Natural killer cell (primary cell): ENCODE results near the gene STK24. TPM values are rescaled to one million over a fixed set of nuclear protein-coding genes. Genes with fewer than 3 reads are reported as not detected.
A peak's percentile ranks its signal among the peaks of the same experiment; 100 is the strongest.
"Not testable (repeated sequence)": the region's sequence is repeated elsewhere in the genome, so short reads cannot be mapped to it uniquely, and the experiment has no call there.

Experiments used
- ATAC-seq, 3 donors: fragments of 150-1000 bp in 2 of 3; fragments of 200-7000 bp in 1 of 3; cut with Tn5 transposase; 1 replicate in 1 of 3; 2 replicates in 2 of 3; pipeline ENCODE4 v1.10.0; 2021; ENCODE audit warnings: mild to moderate bottlenecking in 2 of 3, moderate library complexity in 2 of 3
- DNase-seq, 2 donors: peaks; one replicate each; pipeline versions ENCODE4 v3.0.0 to v3.0.0-alpha.2; 2013 to 2021; ENCODE audit warnings: mixed read lengths in 1 of 2
- H3K27ac ChIP-seq: one replicate; pipeline ENCODE4 v1.5.1; 2013; ENCODE audit warnings: mild to moderate bottlenecking, low read length
- H3K27me3 ChIP-seq: one replicate; pipeline ENCODE4 v1.6.1; 2013; ENCODE audit warnings: low read length; ENCODE audit not compliant: control insufficient read depth, insufficient read depth
- H3K36me3 ChIP-seq: one replicate; pipeline ENCODE4 v1.6.1; 2013; ENCODE audit warnings: low read length; ENCODE audit not compliant: control insufficient read depth, insufficient read depth
- H3K4me1 ChIP-seq: one replicate; pipeline ENCODE4 v1.6.1; 2013; ENCODE audit warnings: low read length; ENCODE audit not compliant: control insufficient read depth, insufficient read depth
- H3K4me3 ChIP-seq: one replicate; pipeline ENCODE4 v1.5.1; 2013; ENCODE audit warnings: low read length
- H3K9me3 ChIP-seq: one replicate; pipeline ENCODE4 v1.6.1; 2013; ENCODE audit warnings: low read length; ENCODE audit not compliant: control insufficient read depth, insufficient read depth
- H3K27ac Mint-ChIP-seq, 2 donors: one replicate each; pipeline ENCODE4 v1.8.0; 2022; ENCODE audit warnings: mild to moderate bottlenecking in 2 of 2, mixed read lengths in 2 of 2, moderate library complexity in 1 of 2
- H3K27me3 Mint-ChIP-seq, 2 donors: one replicate each; pipeline ENCODE4 v1.8.0; 2022; ENCODE audit warnings: low read depth in 2 of 2, mixed read lengths in 2 of 2
- H3K36me3 Mint-ChIP-seq: one replicate; pipeline ENCODE4 v1.8.0; 2022; ENCODE audit warnings: mixed read lengths
- H3K4me1 Mint-ChIP-seq, 2 donors: one replicate each; pipeline ENCODE4 v1.8.0; 2022; ENCODE audit warnings: mixed read lengths in 2 of 2
- H3K4me3 Mint-ChIP-seq: one replicate; pipeline ENCODE4 v1.8.0; 2022; ENCODE audit warnings: mild to moderate bottlenecking, moderate library complexity, mixed read lengths
- H3K9me3 Mint-ChIP-seq, 2 donors: one replicate each; pipeline ENCODE4 v1.8.0; 2022; ENCODE audit warnings: mixed read lengths in 2 of 2
- WGBS: methylation state at CpG from one replicate; pipeline ENCODE4 v1.1.7; 2013; ENCODE audit warnings: missing lambda C conversion rate; ENCODE audit not compliant: insufficient coverage; 5-methylcytosine and 5-hydroxymethylcytosine counted together
- intact Hi-C: fragments of 100-400 bp; cut with micrococcal nuclease; formaldehyde crosslinking; loops from one replicate; pipeline ENCODE4 v1.14.2; 2022
- total RNA-seq, 4 donors: library from RNA; stranded (reverse); fragments of 120-200 nt in 1 of 4; gene quantifications; one replicate each; pipeline versions ENCODE4 v1.2.3 to v1.2.4, GENCODE V29; 2013 to 2022
- TF ChIP-seq, protein P1 (sequence below): fragments of 200-600 bp; IDR thresholded peaks from one replicate; pipeline ENCODE4 v1.8.0; 2022; ENCODE audit warnings: antibody characterized with exemption

Gene STK24
- total RNA-seq, 3 donors from 2014 or later (not counting 1 experiment from before 2014, with no cell fraction given): 64.5 to 78.4 (median 70.4) TPM

DNA sequence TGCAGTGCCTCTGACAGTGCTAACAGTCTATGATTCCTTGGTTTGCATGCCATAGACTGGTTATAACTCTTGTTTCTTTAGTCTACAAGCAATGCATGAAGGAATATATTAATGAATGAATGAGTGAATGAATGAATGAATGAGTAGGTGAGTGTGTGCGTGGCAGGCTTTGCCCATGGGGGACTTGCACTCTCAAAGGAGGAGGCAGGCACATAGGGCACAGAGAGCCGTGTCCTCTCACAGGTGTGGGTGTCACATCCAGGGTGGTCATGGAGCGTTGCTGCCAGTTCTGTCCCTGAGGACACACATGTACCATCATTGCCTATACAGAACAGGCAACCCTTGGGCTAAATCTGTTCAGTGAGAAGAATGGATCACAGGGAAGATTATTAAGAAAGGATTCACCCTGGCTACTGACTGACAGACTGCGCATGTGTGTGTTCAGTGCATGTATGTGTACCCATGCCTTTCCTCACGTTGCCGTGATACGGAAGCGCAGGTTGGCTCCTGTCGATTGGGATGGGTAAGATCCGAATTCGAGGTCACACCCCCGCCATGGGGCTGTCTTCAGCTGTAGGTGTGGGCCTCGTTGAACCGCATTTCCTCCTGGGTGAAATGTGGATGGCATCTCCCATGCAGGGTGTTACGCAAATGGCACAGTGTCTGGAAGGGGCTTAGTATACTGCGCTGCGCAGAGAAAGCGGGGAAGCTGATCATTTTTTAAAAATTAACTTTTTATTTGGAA is 161.4 kb downstream of the STK24 start:
- Mint-ChIP-seq H3K9me3 (no peaks in the 10 kb centered on the region), H3K27me3 (peaks cover 9 to 41% of the 10 kb centered on the region in 2 donors), H3K4me3 (no peak overlapping the region), H3K36me3 (no peaks in the 10 kb centered on the region), H3K27ac (no peak overlapping the region), H3K4me1 (peaks cover 6 to 10% of the 10 kb centered on the region in 2 donors)
- DNase-seq (no peak), ATAC-seq (no peak)
- Histone ChIP-seq H3K9me3 (no peaks in the 10 kb centered on the region), H3K36me3 (no peaks in the 10 kb centered on the region), H3K27ac (no peak overlapping the region), H3K4me3 (no peak overlapping the region), H3K27me3 (peaks cover 2% of the 10 kb centered on the region), H3K4me1 (no peaks in the 10 kb centered on the region)
- TF ChIP-seq, protein P1, sequence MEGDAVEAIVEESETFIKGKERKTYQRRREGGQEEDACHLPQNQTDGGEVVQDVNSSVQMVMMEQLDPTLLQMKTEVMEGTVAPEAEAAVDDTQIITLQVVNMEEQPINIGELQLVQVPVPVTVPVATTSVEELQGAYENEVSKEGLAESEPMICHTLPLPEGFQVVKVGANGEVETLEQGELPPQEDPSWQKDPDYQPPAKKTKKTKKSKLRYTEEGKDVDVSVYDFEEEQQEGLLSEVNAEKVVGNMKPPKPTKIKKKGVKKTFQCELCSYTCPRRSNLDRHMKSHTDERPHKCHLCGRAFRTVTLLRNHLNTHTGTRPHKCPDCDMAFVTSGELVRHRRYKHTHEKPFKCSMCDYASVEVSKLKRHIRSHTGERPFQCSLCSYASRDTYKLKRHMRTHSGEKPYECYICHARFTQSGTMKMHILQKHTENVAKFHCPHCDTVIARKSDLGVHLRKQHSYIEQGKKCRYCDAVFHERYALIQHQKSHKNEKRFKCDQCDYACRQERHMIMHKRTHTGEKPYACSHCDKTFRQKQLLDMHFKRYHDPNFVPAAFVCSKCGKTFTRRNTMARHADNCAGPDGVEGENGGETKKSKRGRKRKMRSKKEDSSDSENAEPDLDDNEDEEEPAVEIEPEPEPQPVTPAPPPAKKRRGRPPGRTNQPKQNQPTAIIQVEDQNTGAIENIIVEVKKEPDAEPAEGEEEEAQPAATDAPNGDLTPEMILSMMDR: no peak
- intact Hi-C loops: no loop called here
- 89% methylated on average over 18 of the region's 18 CpGs for WGBS

DNA sequence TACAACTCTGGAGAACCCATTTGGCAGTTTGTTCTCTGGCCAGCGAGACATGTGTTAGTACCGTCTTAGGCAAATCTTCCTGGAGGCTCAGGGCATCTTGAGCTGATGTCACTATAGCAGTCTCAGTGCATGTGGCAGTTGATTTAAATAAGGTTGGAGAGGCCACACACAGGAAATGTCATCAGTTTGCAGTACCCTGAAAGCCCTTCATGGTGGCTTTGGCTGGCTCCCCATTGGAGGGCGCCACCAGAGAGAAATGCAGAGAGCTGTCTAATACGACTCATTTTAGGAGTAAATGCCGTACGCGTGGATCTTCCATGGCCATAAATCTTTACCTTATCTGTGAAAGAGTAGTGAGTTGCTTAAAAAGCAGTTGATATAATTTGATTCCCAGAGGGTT is 163.1 kb downstream of the STK24 start:
- 90% methylated on average over 5 of the region's 7 CpGs for WGBS

DNA sequence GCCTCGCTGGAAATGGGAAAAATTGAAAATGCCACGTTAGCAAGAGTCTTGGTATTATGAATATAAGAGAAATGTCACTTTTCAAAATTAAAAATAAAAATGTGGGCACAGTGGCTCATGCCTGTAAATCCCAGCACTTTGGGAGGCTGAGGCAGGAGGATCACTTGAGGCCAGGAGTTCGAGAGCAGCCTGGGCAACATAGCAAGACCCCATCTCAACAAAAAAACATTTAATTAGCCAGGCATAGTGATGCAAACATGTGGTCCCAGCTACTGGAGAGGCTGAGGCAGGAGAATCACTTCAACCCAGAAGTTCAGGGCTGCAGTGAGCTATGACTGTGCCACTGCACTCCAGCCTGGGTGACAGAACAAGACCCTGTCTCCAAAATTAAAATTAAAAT is 163.6 kb downstream of the STK24 start:
- H3K36me3 Mint-ChIP-seq, DNase-seq, H3K4me1 ChIP-seq, H3K27me3 ChIP-seq, H3K4me1 Mint-ChIP-seq, H3K36me3 ChIP-seq, H3K27ac Mint-ChIP-seq, H3K4me3 Mint-ChIP-seq, ATAC-seq, H3K27ac ChIP-seq, H3K4me3 ChIP-seq, H3K9me3 ChIP-seq, intact Hi-C loops, H3K9me3 Mint-ChIP-seq: not testable (repeated sequence)
- peaks cover 14 to 51% of the 10 kb centered on the region in 2 donors for H3K27me3 Mint-ChIP-seq
- WGBS: 78% methylated on average over 3 of the region's 3 CpGs

More for the DNA sequence above, 163.1 kb downstream of the STK24 start:
- intact Hi-C loops: no loop called here
- H3K4me1 Mint-ChIP-seq: peaks cover 6 to 10% of the 10 kb centered on the region in 2 donors
- ATAC-seq (no peak), DNase-seq (no peak)
- H3K27ac Mint-ChIP-seq: no peak overlapping the region
- Histone ChIP-seq H3K27me3 (peaks cover 2% of the 10 kb centered on the region), H3K36me3 (no peaks in the 10 kb centered on the region), H3K4me1 (no peaks in the 10 kb centered on the region), H3K27ac (no peak overlapping the region), H3K4me3 (no peak overlapping the region), H3K9me3 (no peaks in the 10 kb centered on the region)
- peaks cover 14 to 51% of the 10 kb centered on the region in 2 donors for H3K27me3 Mint-ChIP-seq
- H3K9me3 Mint-ChIP-seq: no peaks in the 10 kb centered on the region
- TF ChIP-seq, protein P1: no peak
- no peak overlapping the region for H3K4me3 Mint-ChIP-seq
- no peaks in the 10 kb centered on the region for H3K36me3 Mint-ChIP-seq

DNA sequence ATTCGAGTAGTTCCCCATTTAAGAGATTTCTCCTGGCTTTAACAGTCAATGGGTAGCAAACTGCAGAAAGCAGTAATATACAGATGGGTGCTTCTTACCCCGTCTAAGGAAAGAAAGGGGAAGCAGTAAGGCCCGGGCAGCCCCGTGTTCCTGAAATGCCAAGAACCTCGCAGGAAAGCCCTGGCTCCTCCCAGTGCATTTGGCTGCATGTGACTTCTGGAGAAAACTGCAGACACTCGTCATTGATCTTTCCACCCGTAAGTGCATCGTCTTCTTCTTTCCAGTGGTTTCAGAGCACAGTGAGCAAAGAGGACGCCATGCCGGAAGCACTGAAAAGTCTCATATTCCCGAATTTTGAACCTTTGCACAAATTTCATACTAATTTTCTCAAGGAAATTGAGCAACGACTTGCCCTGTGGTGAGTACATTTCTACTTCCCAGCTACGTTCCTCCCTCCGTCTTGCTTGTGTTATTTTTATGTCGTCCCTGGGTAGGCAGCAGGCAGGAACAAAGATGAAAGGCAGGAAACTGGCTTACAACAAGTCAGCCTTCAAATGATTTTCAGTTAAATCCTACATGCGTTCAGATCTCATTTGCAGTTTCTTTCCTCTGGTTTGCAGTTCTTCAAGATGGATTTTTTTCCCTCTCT is 165.2 kb downstream of the STK24 start:
- Mint-ChIP-seq H3K36me3 (no peaks in the 10 kb centered on the region), H3K4me3 (peak overlapping the region; percentile 19), H3K27me3 (peaks cover 10 to 51% of the 10 kb centered on the region in 2 donors), H3K9me3 (no peaks in the 10 kb centered on the region), H3K4me1 (peaks cover 6 to 10% of the 10 kb centered on the region in 2 donors), H3K27ac (no peak overlapping the region)
- Histone ChIP-seq H3K27me3 (peaks cover 2% of the 10 kb centered on the region), H3K36me3 (no peaks in the 10 kb centered on the region), H3K27ac (no peak overlapping the region), H3K4me1 (no peaks in the 10 kb centered on the region), H3K4me3 (no peak overlapping the region), H3K9me3 (no peaks in the 10 kb centered on the region)
- DNase-seq (peak in 1 of 2 donors; percentile 35), ATAC-seq (peak in 1 of 3 donors; percentile 39)
- TF ChIP-seq, protein P1: no peak
- intact Hi-C loops: no loop called here
- 12% methylated on average over 15 of the region's 16 CpGs for WGBS
